C4-2B (cell line): ENCODE data around the gene SEC14L6.

Experiments
- H3K27ac ChIP-seq: fragments of 450-650 bp; 2 replicates; pipeline ENCODE4 v1.5.1; 2017
- CTCF ChIP-seq: fragments of 450-650 bp; conservative IDR thresholded peaks from 2 replicates; pipeline ENCODE4 v1.5.1; 2017; ENCODE audit warnings: mild to moderate bottlenecking
- ZFX ChIP-seq: fragments of 450-650 bp; IDR thresholded peaks from 2 replicates; pipeline ENCODE4 v1.6.1; 2017

Gene SEC14L6

GRCh38 chr22:30539368-30539767, 7.2 kb downstream of the SEC14L6 start:
- H3K27ac ChIP-seq, result no peak overlapping the region
- TF ChIP-seq CTCF (no peak), ZFX (no peak)

- H3K27ac ChIP-seq, result no peak overlapping the region
- TF ChIP-seq ZFX (no peak), CTCF (no peak)
Measured at GRCh38 chr22:30538280-30538679, 8.3 kb downstream of the SEC14L6 start.

GRCh38 chr22:30537083-30537731, 9.3 kb downstream of the SEC14L6 start:
- H3K27ac ChIP-seq, result no peak overlapping the region
- TF ChIP-seq ZFX (no peak), CTCF (no peak)

GRCh38 chr22:30535182-30535581, 11.4 kb downstream of the SEC14L6 start:
- H3K27ac ChIP-seq, result no peak overlapping the region
- no peak for TF ChIP-seq CTCF
- no peak for TF ChIP-seq ZFX

DNA sequence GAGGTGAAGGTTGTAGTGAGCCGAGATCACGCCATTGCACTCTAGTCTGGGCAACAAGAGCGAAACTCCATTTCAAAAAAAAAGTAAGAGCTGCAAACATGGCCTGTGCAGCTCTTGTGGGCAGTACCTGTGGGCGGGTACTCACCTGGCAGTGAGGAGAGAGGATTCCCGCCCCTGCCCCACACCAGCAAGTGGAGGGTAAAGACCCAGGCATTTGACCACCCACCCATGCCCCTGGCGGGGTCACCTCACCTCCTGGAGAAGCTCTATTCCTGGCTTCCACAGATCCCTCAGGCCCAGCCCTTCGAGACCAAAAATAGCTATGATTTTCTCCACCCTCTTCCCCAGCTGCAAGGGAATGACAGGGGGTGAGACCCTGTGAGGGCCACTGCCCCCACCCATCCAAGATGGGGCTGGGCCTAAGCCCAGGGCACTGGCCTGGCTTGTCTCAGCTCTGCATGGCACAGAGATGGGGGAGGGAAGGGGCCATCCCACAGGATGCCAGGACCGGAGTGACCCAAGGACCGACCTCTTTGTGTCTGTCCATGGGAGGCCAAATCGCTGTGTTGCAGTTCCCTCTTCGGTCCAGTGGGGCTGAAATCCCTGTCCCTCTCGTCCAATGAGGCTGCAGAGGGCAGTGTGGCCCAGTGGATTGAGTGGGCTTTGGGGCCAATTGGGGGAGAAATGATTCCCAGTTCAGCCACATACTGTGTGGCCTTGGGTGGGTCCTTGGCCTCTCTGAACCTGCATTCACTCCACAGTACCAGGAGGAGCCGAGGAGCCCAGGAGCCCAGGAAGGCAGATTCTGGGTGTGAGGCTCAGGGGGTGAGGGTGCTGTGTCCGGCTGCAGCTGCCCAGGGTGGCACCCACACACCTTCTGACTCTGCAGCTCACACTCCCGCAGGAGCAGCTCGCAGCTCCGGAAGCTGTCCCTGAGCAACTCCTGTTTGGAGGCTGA, 14.6 kb downstream of the SEC14L6 start:
- no peak for TF ChIP-seq CTCF
- no peak for TF ChIP-seq ZFX
- H3K27ac ChIP-seq, result no peak overlapping the region

GRCh38 chr22:30526656-30527055, 19.9 kb downstream of the SEC14L6 start:
- no peak for TF ChIP-seq CTCF
- no peak for TF ChIP-seq ZFX
- no peak overlapping the region for H3K27ac ChIP-seq
